HEK293 (cell line): ENCODE measurements around the gene ANO6.

Experiments used
- CTCF ChIA-PET: fragments of 350-600 bp; formaldehyde crosslinking; extraction: SDS; loops from one replicate; lab custom pipeline; 2021; ENCODE audit warnings: antibody characterized with exemption; lab: Yijun Ruan, JAX
- POLR2A ChIA-PET: fragments of 300-600 bp; formaldehyde crosslinking; extraction: SDS; loops from one replicate; lab custom pipeline; 2020; ENCODE audit warnings: antibody characterized with exemption, inconsistent platforms; lab: Yijun Ruan, JAX
- H3K27ac ChIP-seq: fragments of 200-500 bp; sonication (Bioruptor generic); 2 replicates; pipeline ENCODE4 v1.5.1; 2014; ENCODE audit warnings: low read depth, low read length, control low read depth, inconsistent platforms; ENCODE audit errors: extremely low read depth
- H3K36me3 ChIP-seq, 2 experiments: fragments of 200-500 bp in 1 of 2; sonication (Bioruptor generic) in 1 of 2; 1 replicate in 1 of 2; 2 replicates in 1 of 2; pipeline ENCODE4 v1.5.1; 2014 to 2017; ENCODE audit warnings: inconsistent platforms in 2 of 2, low read length in 2 of 2; ENCODE audit not compliant: control insufficient read depth in 2 of 2, insufficient read depth in 1 of 2
- H3K4me1 ChIP-seq: fragments of 200-500 bp; sonication (Bioruptor generic); 2 replicates; pipeline ENCODE4 v1.5.1; 2014; ENCODE audit warnings: mild to moderate bottlenecking, low read length, inconsistent platforms; ENCODE audit not compliant: control insufficient read depth, insufficient read depth
- H3K4me3 ChIP-seq: 2 replicates; pipeline ENCODE4 v1.5.1; 2011; ENCODE audit warnings: low read depth, mild to moderate bottlenecking, control low read depth, low read length, moderate library complexity
- H3K9me3 ChIP-seq: fragments of 200-500 bp; sonication (Bioruptor generic); 2 replicates; pipeline ENCODE4 v1.5.1; 2014; ENCODE audit warnings: low read depth, low read length, inconsistent platforms; ENCODE audit not compliant: control insufficient read depth, insufficient read depth
- BCL11B ChIP-seq: fragments of 450-650 bp; formaldehyde crosslinking; IDR thresholded peaks from 2 replicates; pipeline ENCODE4 v1.5.1; 2016; ENCODE audit warnings: low read depth, missing biosample characterization, missing genetic modification characterization
- KLF1 ChIP-seq: fragments of 450-650 bp; formaldehyde crosslinking; IDR thresholded peaks from 2 replicates; pipeline ENCODE4 v1.5.1; 2016; ENCODE audit warnings: missing biosample characterization, missing genetic modification characterization
- KLF10 ChIP-seq: fragments of 450-650 bp; IDR thresholded peaks from 2 replicates; pipeline ENCODE4 v1.5.1; 2018; ENCODE audit warnings: missing biosample characterization, mild to moderate bottlenecking, missing genetic modification characterization
- SP7 ChIP-seq: fragments of 450-650 bp; formaldehyde crosslinking; IDR thresholded peaks from 2 replicates; pipeline ENCODE4 v1.5.1; 2016; ENCODE audit warnings: missing biosample characterization, missing genetic modification characterization
- YY2 ChIP-seq: fragments of 450-650 bp; formaldehyde crosslinking; IDR thresholded peaks from 2 replicates; pipeline ENCODE4 v1.5.1; 2016; ENCODE audit warnings: missing biosample characterization, missing genetic modification characterization
- ZBTB21 ChIP-seq: fragments of 450-650 bp; formaldehyde crosslinking; IDR thresholded peaks from 2 replicates; pipeline ENCODE4 v1.5.1; 2017; ENCODE audit warnings: missing biosample characterization, missing genetic modification characterization
- ZFP37 ChIP-seq: fragments of 450-650 bp; formaldehyde crosslinking; IDR thresholded peaks from 2 replicates; pipeline ENCODE4 v1.5.1; 2016; ENCODE audit warnings: missing biosample characterization, missing genetic modification characterization
- ZNF221 ChIP-seq: fragments of 450-650 bp; formaldehyde crosslinking; IDR thresholded peaks from 2 replicates; pipeline ENCODE4 v1.5.1; 2017; ENCODE audit warnings: missing biosample characterization, missing genetic modification characterization, borderline replicate concordance
- ZNF24 ChIP-seq: fragments of 450-650 bp; formaldehyde crosslinking; IDR thresholded peaks from 2 replicates; pipeline ENCODE4 v1.5.1; 2016; ENCODE audit warnings: missing biosample characterization, missing genetic modification characterization
- ZNF280C ChIP-seq: fragments of 450-650 bp; formaldehyde crosslinking; IDR thresholded peaks from 2 replicates; pipeline ENCODE4 v1.5.1; 2016; ENCODE audit warnings: missing biosample characterization, missing genetic modification characterization
- ZNF366 ChIP-seq: fragments of 450-650 bp; formaldehyde crosslinking; conservative IDR thresholded peaks from 2 replicates; pipeline ENCODE4 v1.5.1; 2016; ENCODE audit warnings: missing biosample characterization, missing genetic modification characterization
- ZNF416 ChIP-seq: fragments of 450-650 bp; formaldehyde crosslinking; IDR thresholded peaks from 2 replicates; pipeline ENCODE4 v1.5.1; 2016; ENCODE audit warnings: missing biosample characterization, missing genetic modification characterization
- ZNF530 ChIP-seq: fragments of 450-650 bp; formaldehyde crosslinking; IDR thresholded peaks from 2 replicates; pipeline ENCODE4 v1.5.1; 2016; ENCODE audit warnings: low read depth, missing biosample characterization, missing genetic modification characterization
- ZNF544 ChIP-seq: fragments of 450-650 bp; formaldehyde crosslinking; IDR thresholded peaks from 2 replicates; pipeline ENCODE4 v1.5.0; 2017; ENCODE audit warnings: missing biosample characterization, missing genetic modification characterization
- ZNF561 ChIP-seq: fragments of 450-650 bp; IDR thresholded peaks from 2 replicates; pipeline ENCODE4 v1.5.1; 2018; ENCODE audit warnings: missing biosample characterization, missing genetic modification characterization, borderline replicate concordance
- ZNF654 ChIP-seq: fragments of 450-650 bp; formaldehyde crosslinking; IDR thresholded peaks from 2 replicates; pipeline ENCODE4 v1.5.1; 2016; ENCODE audit warnings: low read depth, missing biosample characterization, missing genetic modification characterization
- ZNF701 ChIP-seq: fragments of 450-650 bp; formaldehyde crosslinking; IDR thresholded peaks from 2 replicates; pipeline ENCODE4 v1.5.1; 2016; ENCODE audit warnings: missing biosample characterization, missing genetic modification characterization
- ZNF707 ChIP-seq: fragments of 450-650 bp; formaldehyde crosslinking; IDR thresholded peaks from 2 replicates; pipeline ENCODE4 v1.5.1; 2016; ENCODE audit warnings: missing biosample characterization, missing genetic modification characterization
- ZNF791 ChIP-seq: fragments of 450-650 bp; formaldehyde crosslinking; IDR thresholded peaks from 2 replicates; pipeline ENCODE4 v1.5.1; 2016; ENCODE audit warnings: missing biosample characterization, missing genetic modification characterization
- ZNF830 ChIP-seq: fragments of 450-650 bp; IDR thresholded peaks from 2 replicates; pipeline ENCODE4 v1.5.0; 2018; ENCODE audit warnings: missing biosample characterization, missing genetic modification characterization, low read depth, mild to moderate bottlenecking, moderate library complexity
- ZNF843 ChIP-seq: fragments of 450-650 bp; formaldehyde crosslinking; IDR thresholded peaks from 2 replicates; pipeline ENCODE4 v1.5.1; 2016; ENCODE audit warnings: missing biosample characterization, missing genetic modification characterization
- TF ChIP-seq, protein P1 (sequence below): fragments of 450-650 bp; formaldehyde crosslinking; IDR thresholded peaks from 2 replicates; pipeline ENCODE4 v1.5.1; 2017; ENCODE audit warnings: missing biosample characterization, missing genetic modification characterization
- TF ChIP-seq, protein P2 (sequence below): fragments of 450-650 bp; formaldehyde crosslinking; IDR thresholded peaks from 2 replicates; pipeline ENCODE4 v1.5.1; 2016; ENCODE audit warnings: missing biosample characterization, missing genetic modification characterization
- TF ChIP-seq, protein P3 (sequence below): IDR thresholded peaks from 2 replicates; pipeline ENCODE4 v1.6.1; 2011; ENCODE audit warnings: mild to moderate bottlenecking, low read depth, low read length, borderline replicate concordance

The ANO6 gene

DNA sequence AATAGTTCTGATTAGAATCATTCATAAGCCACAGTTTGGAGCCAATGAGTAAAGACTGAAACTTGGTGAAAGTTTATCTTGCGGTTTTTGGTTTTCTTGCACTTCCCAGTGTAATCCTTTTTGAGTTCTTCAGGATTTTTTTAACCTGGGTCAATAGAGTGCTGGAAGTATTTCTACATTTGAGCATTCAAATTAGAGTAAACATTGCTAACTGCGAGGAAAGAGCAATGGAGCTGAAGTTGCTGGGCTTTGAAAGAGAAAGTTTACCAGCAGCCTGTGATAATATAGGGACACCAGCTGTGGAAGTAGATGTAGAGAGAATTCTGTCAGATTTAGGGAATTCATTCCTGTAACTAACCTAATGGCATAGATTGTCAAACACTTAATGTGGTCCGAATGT, 30.3 kb downstream of the ANO6 start:
- no peaks in the 10 kb centered on the region for H3K9me3 ChIP-seq
- no peaks in the 10 kb centered on the region for H3K4me1 ChIP-seq
- no peak overlapping the region for H3K4me3 ChIP-seq
- ChIA-PET CTCF (no interaction called here), POLR2A (no interaction called here)
- H3K27ac ChIP-seq, result no peak overlapping the region
- no peaks in the 10 kb centered on the region for H3K36me3 ChIP-seq
- TF ChIP-seq ZNF280C (tag by site-specific recombination) (no peak), ZNF221 (tag by site-specific recombination) (no peak), BCL11B (tag by site-specific recombination) (no peak), ZNF416 (no peak), YY2 (tag by site-specific recombination) (no peak), KLF1 (tag by site-specific recombination) (no peak), ZNF701 (tag by site-specific recombination) (no peak)

GRCh38 chr12:45247589-45247988, 31.7 kb downstream of the ANO6 start:
- no peaks in the 10 kb centered on the region for H3K9me3 ChIP-seq
- no peaks in the 10 kb centered on the region for H3K4me1 ChIP-seq
- POLR2A ChIA-PET, result no interaction called here
- no peak overlapping the region for H3K4me3 ChIP-seq
- H3K36me3 ChIP-seq, result no peaks in the 10 kb centered on the region
- H3K27ac ChIP-seq, result no peak overlapping the region
- CTCF ChIA-PET, result interaction anchor here (1.2 kb wide), 1 partner anchor 142 kb away, joined by 3 read pairs; no protein-coding TSS in a partner anchor
- TF ChIP-seq, protein P1, sequence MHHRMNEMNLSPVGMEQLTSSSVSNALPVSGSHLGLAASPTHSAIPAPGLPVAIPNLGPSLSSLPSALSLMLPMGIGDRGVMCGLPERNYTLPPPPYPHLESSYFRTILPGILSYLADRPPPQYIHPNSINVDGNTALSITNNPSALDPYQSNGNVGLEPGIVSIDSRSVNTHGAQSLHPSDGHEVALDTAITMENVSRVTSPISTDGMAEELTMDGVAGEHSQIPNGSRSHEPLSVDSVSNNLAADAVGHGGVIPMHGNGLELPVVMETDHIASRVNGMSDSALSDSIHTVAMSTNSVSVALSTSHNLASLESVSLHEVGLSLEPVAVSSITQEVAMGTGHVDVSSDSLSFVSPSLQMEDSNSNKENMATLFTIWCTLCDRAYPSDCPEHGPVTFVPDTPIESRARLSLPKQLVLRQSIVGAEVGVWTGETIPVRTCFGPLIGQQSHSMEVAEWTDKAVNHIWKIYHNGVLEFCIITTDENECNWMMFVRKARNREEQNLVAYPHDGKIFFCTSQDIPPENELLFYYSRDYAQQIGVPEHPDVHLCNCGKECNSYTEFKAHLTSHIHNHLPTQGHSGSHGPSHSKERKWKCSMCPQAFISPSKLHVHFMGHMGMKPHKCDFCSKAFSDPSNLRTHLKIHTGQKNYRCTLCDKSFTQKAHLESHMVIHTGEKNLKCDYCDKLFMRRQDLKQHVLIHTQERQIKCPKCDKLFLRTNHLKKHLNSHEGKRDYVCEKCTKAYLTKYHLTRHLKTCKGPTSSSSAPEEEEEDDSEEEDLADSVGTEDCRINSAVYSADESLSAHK (tag by site-specific recombination), result no peak
- TF ChIP-seq ZBTB21 (no peak), ZNF544 (no peak), ZNF791 (no peak)

- ChIA-PET POLR2A (no interaction called here), CTCF (interaction anchor here (1.2 kb wide), 1 partner anchor 141 kb away, joined by 3 read pairs; no protein-coding TSS in a partner anchor)
- no peak for TF ChIP-seq ZFP37 (tag by site-specific recombination)
- no peaks in the 10 kb centered on the region for H3K9me3 ChIP-seq
- no peaks in the 10 kb centered on the region for H3K36me3 ChIP-seq
- no peaks in the 10 kb centered on the region for H3K4me1 ChIP-seq
- no peak overlapping the region for H3K4me3 ChIP-seq
- H3K27ac ChIP-seq, result no peak overlapping the region
Observed at GRCh38 chr12:45248095-45248494, 32.2 kb downstream of the ANO6 start.

DNA sequence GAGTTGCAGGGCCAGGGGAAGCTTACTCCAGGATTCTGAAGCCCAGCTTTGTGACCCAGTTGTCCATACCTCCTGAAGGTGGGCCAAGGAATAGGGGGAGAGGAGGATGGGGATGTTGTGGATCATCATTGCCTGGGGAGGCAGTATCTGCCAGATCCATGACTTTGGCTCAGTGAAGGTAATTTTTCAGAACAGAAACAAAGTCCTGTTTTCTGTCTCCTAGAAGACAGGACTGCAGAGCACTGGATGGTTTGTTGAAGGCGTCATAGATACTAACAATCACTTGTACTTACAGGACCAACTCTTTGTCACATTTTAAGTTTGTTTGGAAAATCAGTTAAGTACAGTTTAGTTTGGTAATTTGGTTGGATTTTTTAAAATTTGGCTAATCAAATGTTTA, 38.4 kb downstream of the ANO6 start:
- ChIA-PET CTCF (interaction anchor here (0.6 to 1.3 kb wide), 2 partner anchors 14 to 39 kb away, joined by 3 to 5 read pairs; partner anchors contain the start of gene ANO6), POLR2A (no interaction called here)
- Histone ChIP-seq H3K4me3 (no peak overlapping the region), H3K4me1 (no peaks in the 10 kb centered on the region), H3K36me3 (no peaks in the 10 kb centered on the region), H3K27ac (no peak overlapping the region), H3K9me3 (no peaks in the 10 kb centered on the region)
- TF ChIP-seq, protein P2, sequence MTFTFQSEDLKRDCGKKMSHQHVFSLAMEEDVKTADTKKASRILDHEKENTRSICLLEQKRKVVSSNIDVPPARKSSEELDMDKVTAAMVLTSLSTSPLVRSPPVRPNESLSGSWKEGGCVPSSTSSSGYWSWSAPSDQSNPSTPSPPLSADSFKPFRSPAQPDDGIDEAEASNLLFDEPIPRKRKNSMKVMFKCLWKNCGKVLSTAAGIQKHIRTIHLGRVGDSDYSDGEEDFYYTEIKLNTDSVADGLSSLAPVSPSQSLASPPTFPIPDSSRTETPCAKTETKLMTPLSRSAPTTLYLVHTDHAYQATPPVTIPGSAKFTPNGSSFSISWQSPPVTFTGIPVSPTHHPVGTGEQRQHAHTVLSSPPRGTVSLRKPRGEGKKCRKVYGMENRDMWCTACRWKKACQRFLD (tag by site-specific recombination), result no peak
- TF ChIP-seq, protein P3, sequence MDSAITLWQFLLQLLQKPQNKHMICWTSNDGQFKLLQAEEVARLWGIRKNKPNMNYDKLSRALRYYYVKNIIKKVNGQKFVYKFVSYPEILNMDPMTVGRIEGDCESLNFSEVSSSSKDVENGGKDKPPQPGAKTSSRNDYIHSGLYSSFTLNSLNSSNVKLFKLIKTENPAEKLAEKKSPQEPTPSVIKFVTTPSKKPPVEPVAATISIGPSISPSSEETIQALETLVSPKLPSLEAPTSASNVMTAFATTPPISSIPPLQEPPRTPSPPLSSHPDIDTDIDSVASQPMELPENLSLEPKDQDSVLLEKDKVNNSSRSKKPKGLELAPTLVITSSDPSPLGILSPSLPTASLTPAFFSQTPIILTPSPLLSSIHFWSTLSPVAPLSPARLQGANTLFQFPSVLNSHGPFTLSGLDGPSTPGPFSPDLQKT, result no peak
- no peak for TF ChIP-seq ZNF24
- TF ChIP-seq ZNF561 (tag by site-specific recombination), result no peak
- no peak for TF ChIP-seq KLF10 (tag by site-specific recombination)
- TF ChIP-seq ZNF654 (tag by site-specific recombination), result no peak
- no peak for TF ChIP-seq ZNF530 (tag by site-specific recombination)
- TF ChIP-seq SP7 (tag by site-specific recombination), result no peak
- TF ChIP-seq ZNF843 (tag by site-specific recombination), result no peak
- no peak for TF ChIP-seq ZNF366 (tag by site-specific recombination)
- no peak for TF ChIP-seq ZNF830
- TF ChIP-seq ZNF707, result no peak
